K562 (cell line): Measurements from ENCODE around the gene MGAT1.

Experiments
- CHD1 ChIP-seq: fragments of 200-600 bp; sonication (generic); IDR thresholded peaks from one replicate; pipeline ENCODE4 v1.6.1; 2012; ENCODE audit warnings: mild to moderate bottlenecking, moderate library complexity, low read length, inconsistent platforms
- ETV6 ChIP-seq, 3 experiments: fragments of 150-350 bp in 1 of 3; sonication (generic) in 1 of 3; formaldehyde crosslinking in 1 of 3; IDR thresholded peaks; 2 replicates each; pipeline versions ENCODE4 v1.6.1 to v1.8.0; 2014 to 2022; ENCODE audit warnings: borderline replicate concordance in 2 of 3, low read depth in 2 of 3, antibody characterized with exemption in 1 of 3, low read length in 1 of 3, mild to moderate bottlenecking in 1 of 3, missing genetic modification reagents in 1 of 3
- GTF3C2 ChIP-seq: IDR thresholded peaks from 3 replicates; pipeline ENCODE4 v1.6.1; 2011; ENCODE audit warnings: borderline replicate concordance, mild to moderate bottlenecking, moderate library complexity; ENCODE audit not compliant: insufficient read length; ENCODE audit errors: extremely low read depth
- KAT8 ChIP-seq: fragments of 450-650 bp; IDR thresholded peaks from 2 replicates; pipeline ENCODE4 v1.6.1; 2016; ENCODE audit warnings: low read depth, mild to moderate bottlenecking
- POLR2A ChIP-seq: fragments of 450-650 bp; conservative IDR thresholded peaks from 2 replicates; pipeline ENCODE4 v1.6.1; 2016
- POLR2AphosphoS2 ChIP-seq: IDR thresholded peaks from 2 replicates; pipeline ENCODE4 v1.6.1; 2012; ENCODE audit warnings: low read length, improper control_type of control experiment
- PRPF4 ChIP-seq: fragments of 200-400 bp; formaldehyde crosslinking; IDR thresholded peaks from one replicate; pipeline ENCODE4 v1.6.1; 2017; ENCODE audit warnings: low read length, low read depth, mild to moderate bottlenecking; ENCODE audit not compliant: insufficient read depth, poor library complexity, severe bottlenecking
- PTRF ChIP-seq: fragments of 450-650 bp; IDR thresholded peaks from 2 replicates; pipeline ENCODE4 v1.6.1; 2016; ENCODE audit warnings: mild to moderate bottlenecking, missing genetic modification characterization, missing compliant biosample characterization
- ZBTB17 ChIP-seq: fragments of 450-650 bp; formaldehyde crosslinking; IDR thresholded peaks from 2 replicates; pipeline ENCODE4 v1.4.0; 2020; ENCODE audit warnings: mild to moderate bottlenecking

- TF ChIP-seq POLR2AphosphoS2 (no peak), CHD1 (no peak), PRPF4 (no peak), ETV6 (IDR thresholded peaks at IDR 0.05; ENCODE audit: borderline replicate concordance in 1 of 2, low read depth in 2 of 2, low read length in 1 of 2) (no peak), ETV6 (CRISPR knock-in tag; IDR thresholded peaks at IDR 0.05; ENCODE audit: borderline replicate concordance) (no peak), GTF3C2 (no peak), KAT8 (no peak), PTRF (tag) (no peak), ZBTB17 (CRISPR knock-in tag) (no peak), POLR2A (no peak)
Measured at GRCh38 chr5:180811623-180812124, 9.1 kb upstream of the MGAT1 start.
